CD4-positive, alpha-beta T cell (primary cell): ENCODE data around the gene ALPG. TPM values are rescaled to one million over a fixed set of nuclear protein-coding genes. Genes with fewer than 3 reads are reported as not detected.

Experiments
- ATAC-seq: fragments of 200-7000 bp; cut with Tn5 transposase; one replicate; pipeline ENCODE4 v1.10.0; 2022; ENCODE audit warnings: mild to moderate bottlenecking; ENCODE audit not compliant: poor library complexity
- CTCF ChIA-PET: fragments of 350-600 bp; sonication (Branson Sonifier 250); formaldehyde crosslinking; loops from one replicate; lab custom pipeline; 2021; ENCODE audit warnings: antibody characterized with exemption, inconsistent platforms; lab: Charles Lee
- POLR2A ChIA-PET: fragments of 350-600 bp; sonication (Branson Sonifier 250); formaldehyde crosslinking; loops from one replicate; lab custom pipeline; 2021; ENCODE audit warnings: antibody characterized with exemption, inconsistent platforms; lab: Charles Lee
- DNase-seq, 14 experiments: peaks; one replicate each; pipeline ENCODE4 v3.0.0-alpha.2; 2013 to 2020; ENCODE audit warnings: mixed read lengths in 2 of 14
- H3K27ac ChIP-seq, 2 donors: one replicate each; pipeline versions ENCODE4 v1.5.1 to v1.7.0; 2013; ENCODE audit warnings: low read length in 2 of 2, low read depth in 1 of 2, mild to moderate bottlenecking in 1 of 2
- H3K27me3 ChIP-seq, 2 experiments: 1 replicate in 1 of 2; 2 replicates in 1 of 2; pipeline versions ENCODE4 v1.6.1 to v1.7.0; 2013; ENCODE audit warnings: low read length in 2 of 2, control low read depth in 1 of 2, mild to moderate bottlenecking in 1 of 2, moderate library complexity in 1 of 2; ENCODE audit not compliant: insufficient read depth in 2 of 2, control insufficient read depth in 1 of 2
- H3K36me3 ChIP-seq: one replicate; pipeline ENCODE4 v1.6.1; 2013; ENCODE audit warnings: low read length, control low read depth; ENCODE audit not compliant: insufficient read depth
- H3K4me1 ChIP-seq: one replicate; pipeline ENCODE4 v1.6.1; 2013; ENCODE audit warnings: low read length, control low read depth; ENCODE audit not compliant: insufficient read depth
- H3K4me3 ChIP-seq: one replicate; pipeline ENCODE4 v1.5.1; 2013; ENCODE audit warnings: mild to moderate bottlenecking, low read length, moderate library complexity
- H3K9me3 ChIP-seq, 2 experiments: 1 replicate in 1 of 2; 2 replicates in 1 of 2; pipeline versions ENCODE4 v1.6.1 to v1.7.0; 2013; ENCODE audit warnings: low read length in 2 of 2, mild to moderate bottlenecking in 2 of 2, control low read depth in 1 of 2, moderate library complexity in 1 of 2; ENCODE audit not compliant: control insufficient read depth in 1 of 2, insufficient read depth in 1 of 2
- H3K27ac Mint-ChIP-seq: one replicate; pipeline ENCODE4 v1.8.0; 2020; ENCODE audit warnings: mixed read lengths
- H3K27me3 Mint-ChIP-seq: one replicate; pipeline ENCODE4 v1.8.0; 2021; ENCODE audit warnings: mixed read lengths
- H3K36me3 Mint-ChIP-seq: one replicate; pipeline ENCODE4 v1.8.0; 2021; ENCODE audit warnings: low read depth, mixed read lengths
- H3K4me1 Mint-ChIP-seq: one replicate; pipeline ENCODE4 v1.8.0; 2021; ENCODE audit warnings: low read depth, mixed read lengths
- H3K4me3 Mint-ChIP-seq: one replicate; pipeline ENCODE4 v1.8.0; 2020; ENCODE audit warnings: mild to moderate bottlenecking, mixed read lengths
- H3K9me3 Mint-ChIP-seq: one replicate; pipeline ENCODE4 v1.8.0; 2020; ENCODE audit warnings: mixed read lengths
- CTCF ChIP-seq: fragments of 200-600 bp; IDR thresholded peaks from one replicate; pipeline ENCODE4 v1.8.0; 2022; ENCODE audit warnings: antibody characterized with exemption, mild to moderate bottlenecking
- intact Hi-C, 2 experiments: fragments of 100-400 bp; cut with DNase I in 1 of 2; cut with micrococcal nuclease in 1 of 2; formaldehyde crosslinking; loops; one replicate each; pipeline versions ENCODE4 v1.15.1 to v1.9.0; 2023 to 2025; cut with DNase I, micrococcal nuclease
- total RNA-seq, 174 experiments: library from RNA in 2 of 174; stranded (reverse) in 2 of 174; gene quantifications; one replicate each; pipeline ENCODE4 v1.2.3 and lab custom pipeline; 2021 to 2026

Gene ALPG
- total RNA-seq, 2 experiments from 2014 or later: not detected

DNA sequence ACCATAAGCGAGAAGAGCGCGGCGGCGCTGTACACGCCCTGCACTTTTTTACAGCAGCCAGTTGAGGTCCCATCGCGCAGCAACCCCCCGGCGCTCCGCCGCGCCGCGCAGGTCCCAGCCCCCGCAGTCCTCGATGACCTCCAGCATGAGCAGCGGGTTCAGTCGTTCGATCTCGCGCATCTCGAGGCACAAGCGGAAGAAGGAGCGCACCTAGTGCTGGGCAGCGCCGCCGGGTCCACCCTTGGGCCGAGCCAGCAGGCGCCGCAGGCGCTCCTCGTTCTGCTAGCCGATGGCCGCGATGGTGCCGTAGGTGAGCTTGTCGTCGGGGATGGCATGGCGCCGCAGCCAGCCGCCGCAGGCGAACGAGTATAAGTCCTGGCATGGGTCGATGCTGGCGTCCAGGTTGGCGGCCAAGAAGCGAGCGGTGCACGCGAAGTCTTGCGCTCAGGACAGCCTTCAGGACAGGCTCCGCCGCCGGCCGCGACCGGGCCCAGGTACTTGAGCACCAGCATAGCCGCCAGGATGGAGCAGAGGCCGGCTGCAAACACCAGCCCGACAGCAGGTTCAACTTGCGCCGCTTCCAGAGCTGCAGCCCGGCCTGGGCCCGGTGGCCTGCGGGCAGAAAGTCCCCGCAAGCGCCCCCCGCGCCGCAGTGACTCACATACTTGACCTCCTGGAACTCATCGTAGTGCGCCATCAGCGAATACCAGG lies 19.7 kb upstream of the ALPG start:
- ChIA-PET CTCF (no interaction called here), POLR2A (no interaction called here)
- DNase-seq (no peak), ATAC-seq (no peak)
- H3K9me3 ChIP-seq: peaks cover 0 to 28% of the 10 kb centered on the region in 2 experiments
- Mint-ChIP-seq H3K4me3 (no peak overlapping the region), H3K27me3 (peaks cover 58% of the 10 kb centered on the region), H3K36me3 (no peaks in the 10 kb centered on the region), H3K4me1 (no peaks in the 10 kb centered on the region), H3K27ac (no peak overlapping the region), H3K9me3 (no peaks in the 10 kb centered on the region)
- no peak overlapping the region for H3K4me3 ChIP-seq
- H3K27ac ChIP-seq: no peak overlapping the region
- no peak for TF ChIP-seq CTCF
- no peaks in the 10 kb centered on the region for H3K4me1 ChIP-seq
- H3K27me3 ChIP-seq: peaks cover 31 to 43% of the 10 kb centered on the region in 2 experiments
- no peaks in the 10 kb centered on the region for H3K36me3 ChIP-seq
- intact Hi-C loops: no loop called here

DNA sequence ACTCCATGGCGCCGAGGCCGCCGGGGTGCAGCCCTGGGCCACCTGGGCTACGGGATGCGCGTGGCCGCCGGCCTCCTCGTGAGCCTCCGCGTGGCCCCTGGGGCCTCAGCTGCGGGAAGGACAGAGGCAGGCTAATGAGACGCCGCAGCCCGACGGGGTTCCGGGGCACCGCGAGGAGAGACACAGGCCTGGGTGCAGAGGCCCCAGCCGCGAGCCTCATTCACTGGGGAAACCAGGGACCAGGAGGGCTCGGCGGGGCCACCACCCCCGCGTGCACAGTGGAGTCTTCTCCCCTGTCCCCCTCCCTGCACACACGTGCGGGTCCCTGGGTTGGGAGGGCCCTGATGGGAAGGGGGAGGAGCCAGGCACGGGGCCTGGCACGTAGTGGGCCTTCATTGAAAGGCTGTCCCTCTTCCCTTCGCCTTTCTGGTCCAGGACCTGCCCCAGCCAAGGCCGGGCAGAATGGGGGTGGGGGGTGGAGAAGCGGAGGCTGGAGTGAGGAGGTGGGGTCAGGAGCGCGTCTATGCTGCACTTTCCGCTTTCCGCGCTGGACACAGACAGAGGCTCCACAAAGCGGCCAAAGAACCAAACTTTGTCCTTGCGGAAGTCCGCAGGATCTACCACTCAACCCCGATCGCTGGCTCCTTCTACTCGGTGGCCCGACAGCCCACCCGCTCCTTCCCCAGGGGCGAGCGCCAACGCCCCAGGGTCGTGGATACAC lies 19.0 kb upstream of the ALPG start:
- no peak overlapping the region for H3K27ac ChIP-seq
- ChIA-PET CTCF (no interaction called here), POLR2A (no interaction called here)
- no peak overlapping the region for H3K4me3 ChIP-seq
- no peaks in the 10 kb centered on the region for H3K9me3 Mint-ChIP-seq
- H3K27me3 ChIP-seq: peaks cover 31 to 37% of the 10 kb centered on the region in 2 experiments
- no peaks in the 10 kb centered on the region for H3K36me3 ChIP-seq
- H3K4me3 Mint-ChIP-seq: no peak overlapping the region
- no peak for ATAC-seq
- intact Hi-C loops: no loop called here
- no peak overlapping the region for H3K27ac Mint-ChIP-seq
- peaks cover 54% of the 10 kb centered on the region for H3K27me3 Mint-ChIP-seq
- peaks cover 0 to 24% of the 10 kb centered on the region in 2 experiments for H3K9me3 ChIP-seq
- H3K4me1 ChIP-seq: no peaks in the 10 kb centered on the region
- H3K4me1 Mint-ChIP-seq: no peaks in the 10 kb centered on the region
- no peak for DNase-seq
- TF ChIP-seq CTCF: no peak
- no peaks in the 10 kb centered on the region for H3K36me3 Mint-ChIP-seq

GRCh38 chr2:232388324-232388891 lies 18.2 kb upstream of the ALPG start:
- H3K27me3 Mint-ChIP-seq: peaks cover 48% of the 10 kb centered on the region
- Histone ChIP-seq H3K4me1 (no peaks in the 10 kb centered on the region), H3K36me3 (no peaks in the 10 kb centered on the region), H3K27me3 (peaks cover 31 to 37% of the 10 kb centered on the region in 2 experiments), H3K27ac (no peak overlapping the region), H3K9me3 (peaks cover 0 to 24% of the 10 kb centered on the region in 2 experiments), H3K4me3 (no peak overlapping the region)
- intact Hi-C loops: no loop called here
- no peaks in the 10 kb centered on the region for H3K4me1 Mint-ChIP-seq
- H3K9me3 Mint-ChIP-seq: no peaks in the 10 kb centered on the region
- H3K36me3 Mint-ChIP-seq: no peaks in the 10 kb centered on the region
- no peak for DNase-seq
- POLR2A ChIA-PET: no interaction called here
- CTCF ChIA-PET: no interaction called here
- no peak overlapping the region for H3K4me3 Mint-ChIP-seq
- no peak for TF ChIP-seq CTCF
- H3K27ac Mint-ChIP-seq: no peak overlapping the region
- ATAC-seq: no peak
